Dedifferentiated amniotic fluid mesenchymal stem cell (primary cell): ENCODE measurements around the gene FMNL2.
"Not testable (repeated sequence)": the region's sequence is repeated elsewhere in the genome, so short reads cannot be mapped to it uniquely, and the experiment has no call there.

Experiments
- DNase-seq: peaks from one replicate; pipeline ENCODE4 v3.0.0-alpha.2; 2016; ENCODE audit errors: extremely low spot score

The FMNL2 gene

GRCh38 chr2:152522446-152522845, 187.5 kb downstream of the FMNL2 start:
- not testable (repeated sequence) for DNase-seq

- DNase-seq, result peak; percentile 29
Measured at GRCh38 chr2:152523091-152523490, 188.1 kb downstream of the FMNL2 start.

GRCh38 chr2:152525277-152525838, 190.4 kb downstream of the FMNL2 start:
- peak; percentile 16 for DNase-seq

DNA sequence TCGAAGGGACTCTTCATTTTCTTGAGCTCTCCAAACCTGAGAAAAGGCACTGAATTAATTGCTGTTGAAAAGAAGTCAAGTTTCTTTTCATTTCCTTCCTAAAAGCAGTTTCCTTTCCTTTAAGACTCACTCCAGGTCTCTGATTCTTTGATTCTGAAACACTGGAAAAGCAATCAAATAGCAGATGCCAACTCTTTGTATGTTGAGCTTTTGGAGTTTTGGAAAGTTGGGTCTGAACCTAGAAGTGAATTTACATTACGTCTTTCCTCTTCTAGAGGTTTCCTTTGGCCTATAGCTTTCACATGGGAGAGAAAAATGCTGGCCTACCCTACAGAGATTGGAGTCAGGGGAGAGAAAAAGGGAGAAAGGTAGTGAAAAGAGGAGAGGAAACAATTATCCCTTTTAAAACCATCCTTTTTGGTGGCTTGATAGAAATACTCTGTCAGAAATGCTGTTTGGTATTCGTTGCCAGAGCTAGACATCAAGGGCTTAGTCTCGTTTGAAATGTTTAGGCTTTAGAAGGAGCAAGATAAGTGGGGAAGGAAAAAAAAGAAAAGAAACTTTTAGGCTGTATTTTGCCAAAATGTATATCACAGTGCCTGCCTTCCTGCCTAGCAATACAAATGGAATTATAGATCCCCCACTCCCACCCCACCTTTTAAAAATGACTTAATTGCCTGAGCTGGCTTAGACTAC, 194.6 kb downstream of the FMNL2 start:
- DNase-seq, result no peak

DNA sequence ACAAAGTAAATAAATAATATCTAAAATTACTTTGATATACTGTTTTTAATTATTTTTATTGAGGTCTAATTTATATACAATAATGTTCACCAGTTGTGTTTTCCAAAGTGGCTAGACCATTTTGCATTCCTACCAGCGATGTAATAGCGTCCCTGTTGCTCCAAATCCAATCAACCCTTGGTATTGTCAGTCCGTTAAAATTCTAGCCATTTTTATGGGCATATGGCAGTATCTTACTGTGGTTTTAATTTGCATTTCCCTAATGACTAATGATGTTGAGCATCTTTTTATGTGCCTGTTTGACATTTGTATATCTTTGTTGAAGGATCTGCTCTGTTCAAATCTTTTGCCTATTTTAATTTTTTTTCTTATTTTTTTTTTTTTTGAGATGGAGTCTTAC, 197.3 kb downstream of the FMNL2 start:
- no peak for DNase-seq

DNA sequence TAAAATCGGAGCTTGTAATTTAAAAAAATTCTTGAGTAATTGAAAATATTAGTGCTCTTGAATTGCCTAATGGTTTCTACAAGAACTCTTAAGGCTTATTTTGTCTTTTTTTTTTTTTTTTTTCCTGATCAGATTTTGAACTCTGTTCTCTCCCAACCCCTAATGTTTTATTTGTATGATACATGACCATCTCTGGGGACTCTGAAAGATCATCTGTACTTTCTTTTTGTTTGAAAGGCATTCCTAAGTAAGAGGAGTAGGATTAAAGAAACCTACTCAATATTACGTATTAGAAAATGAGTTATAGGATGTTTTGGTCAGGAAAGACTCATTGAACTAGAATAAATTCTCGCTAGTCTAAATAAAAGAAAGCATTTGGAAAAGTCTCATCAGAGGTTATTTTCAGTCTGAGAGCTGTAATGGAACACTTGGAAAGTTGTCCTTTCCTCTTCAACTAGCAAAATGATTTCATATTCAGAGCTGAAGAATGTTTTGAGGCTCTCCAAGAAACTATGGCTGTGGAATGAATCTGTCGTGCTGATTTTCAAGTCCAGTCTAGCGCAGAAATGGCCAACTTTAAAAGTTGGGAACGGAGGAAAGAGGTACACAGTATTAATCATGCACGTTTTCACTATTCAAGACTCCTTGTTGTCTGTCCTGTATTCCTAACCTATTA, 199.6 kb downstream of the FMNL2 start:
- DNase-seq, result no peak

DNA sequence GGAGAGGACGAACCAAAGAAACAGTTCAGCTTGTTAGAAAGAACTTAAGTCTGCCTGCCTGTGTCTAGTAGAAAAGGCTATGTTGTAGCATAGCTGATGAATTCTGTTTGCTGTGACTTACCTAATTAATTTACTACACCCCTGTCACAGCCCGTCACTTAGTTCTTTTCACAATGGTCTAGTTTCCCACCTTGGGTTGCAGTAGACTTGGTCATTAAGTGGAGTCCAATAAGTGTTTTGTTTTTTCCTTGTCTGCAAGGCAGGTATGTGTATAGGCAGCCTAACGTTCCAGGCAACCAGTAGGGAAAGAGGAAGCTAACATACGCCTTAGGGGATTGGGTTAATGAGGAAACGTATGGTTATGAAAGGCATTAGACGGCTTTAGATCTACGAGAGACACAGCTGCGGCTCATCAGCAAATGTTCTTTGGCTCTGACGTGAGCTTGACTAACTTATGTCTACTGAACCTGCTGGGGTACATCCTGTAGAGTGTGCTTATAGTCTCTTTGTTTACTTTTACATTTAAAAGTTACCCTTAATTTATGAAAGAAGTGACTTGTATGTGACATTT, 202.2 kb downstream of the FMNL2 start:
- DNase-seq, result no peak

DNA sequence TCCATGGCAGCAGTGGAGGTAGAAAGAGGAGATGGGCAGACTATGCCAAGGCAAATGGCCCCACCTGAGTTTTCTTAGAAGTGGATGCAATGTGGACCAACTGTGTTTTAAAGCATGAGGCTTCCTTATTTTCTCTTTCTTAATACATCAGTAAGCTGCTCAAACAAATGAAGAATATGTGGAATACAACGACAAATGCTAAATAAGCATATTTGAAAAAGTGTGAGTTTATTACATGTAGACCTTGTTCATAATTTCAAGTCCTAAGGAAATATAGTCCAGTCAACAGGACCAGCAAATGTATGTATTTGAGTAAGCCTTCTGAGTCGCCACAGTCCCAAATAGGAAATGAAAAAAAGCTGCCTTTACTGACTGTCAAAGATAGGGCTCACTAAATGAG, 204.4 kb downstream of the FMNL2 start:
- DNase-seq, result no peak

- no peak for DNase-seq
Measured at GRCh38 chr2:152541712-152542111, 206.7 kb downstream of the FMNL2 start.

- DNase-seq, result no peak
Measured at GRCh38 chr2:152542337-152542994, 207.5 kb downstream of the FMNL2 start.

- DNase-seq, result peak; percentile 87
Measured at GRCh38 chr2:152542995-152543481, 208.1 kb downstream of the FMNL2 start.

GRCh38 chr2:152543717-152544116, 208.7 kb downstream of the FMNL2 start:
- no peak for DNase-seq

DNA sequence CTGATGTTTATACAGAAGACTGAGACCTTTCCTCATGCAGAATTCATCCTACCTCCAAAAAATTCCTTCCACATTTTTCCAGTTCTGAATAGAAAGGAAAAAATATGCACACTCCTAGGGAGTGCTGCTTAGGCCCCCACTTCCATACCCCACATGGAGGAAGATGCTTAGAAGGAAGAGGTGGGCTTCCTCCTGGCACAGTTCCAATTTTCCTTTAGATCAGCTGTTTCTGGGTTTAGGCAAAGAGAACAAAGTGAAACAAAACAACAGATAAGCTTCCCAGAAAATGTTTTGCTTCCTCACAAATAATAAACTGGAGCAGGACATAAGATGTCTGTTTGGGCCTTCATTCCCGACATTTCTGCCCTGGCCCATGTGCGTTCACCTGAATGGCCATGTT, 209.7 kb downstream of the FMNL2 start:
- DNase-seq, result no peak

DNA sequence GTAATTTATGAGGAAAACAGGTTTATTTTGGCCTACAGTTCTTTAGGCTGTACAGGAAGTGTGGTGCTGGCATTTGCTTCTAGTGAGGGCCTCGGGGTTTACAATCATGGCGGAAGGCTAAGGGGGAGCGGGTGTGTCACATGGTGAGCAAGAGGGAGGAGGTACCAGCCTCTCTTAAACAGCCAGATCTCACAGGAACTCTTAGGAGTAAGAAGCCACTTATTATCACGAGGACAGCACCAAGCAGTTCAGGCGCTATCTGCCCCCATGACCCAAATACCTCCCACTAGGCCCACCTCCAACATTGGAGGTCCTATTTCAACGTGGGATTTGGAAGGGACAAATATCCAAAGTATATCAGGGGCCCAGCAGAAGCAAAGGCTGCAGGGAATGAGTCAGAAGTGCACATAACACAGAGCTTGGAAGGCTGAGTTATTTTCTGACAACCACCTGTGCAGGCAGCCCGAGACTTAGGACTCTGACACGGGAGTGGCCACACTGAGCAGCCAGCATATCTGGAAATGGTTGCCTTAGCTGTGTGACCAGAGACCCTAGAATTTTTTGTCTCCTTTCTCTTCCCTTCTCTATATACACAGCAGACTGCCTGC, 211.4 kb downstream of the FMNL2 start:
- no peak for DNase-seq

DNA sequence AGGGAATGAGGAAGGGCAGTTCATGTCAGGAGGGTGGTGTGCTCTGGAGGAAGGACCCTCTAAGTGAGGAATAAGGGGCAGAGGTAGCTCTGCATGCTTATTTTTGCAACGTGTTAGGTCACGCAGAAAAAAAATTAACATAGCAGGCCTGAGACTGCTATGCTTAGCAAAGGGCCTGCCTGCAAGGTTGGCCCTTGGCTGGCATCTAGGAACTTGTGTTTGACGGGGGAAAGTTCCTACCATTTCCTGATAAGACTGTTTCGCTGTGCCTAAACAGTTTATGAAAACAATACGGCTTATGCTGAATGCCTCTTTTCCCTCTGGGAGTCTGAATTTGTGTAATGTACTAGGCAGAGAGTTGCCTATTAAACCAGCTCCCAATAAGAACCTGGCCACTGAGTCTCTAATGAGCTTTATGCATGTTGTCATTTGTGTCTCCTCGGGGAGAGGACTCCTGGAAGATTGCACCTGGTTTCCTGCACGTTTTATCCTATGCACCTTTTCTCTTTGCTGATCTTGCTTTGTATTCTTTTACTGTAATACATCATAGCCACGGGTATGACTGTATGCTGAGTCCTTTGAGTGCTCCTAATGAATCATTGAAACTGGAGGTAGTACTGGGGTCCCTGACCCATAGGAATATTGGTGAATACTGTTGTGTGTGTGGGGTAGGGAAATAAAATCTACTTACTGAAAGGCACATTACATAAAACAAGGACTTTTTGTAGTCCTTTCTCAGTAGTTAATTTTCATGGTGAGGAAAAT, 213.3 kb downstream of the FMNL2 start:
- DNase-seq, result no peak

GRCh38 chr2:152548996-152549395, 214.0 kb downstream of the FMNL2 start:
- no peak for DNase-seq

DNA sequence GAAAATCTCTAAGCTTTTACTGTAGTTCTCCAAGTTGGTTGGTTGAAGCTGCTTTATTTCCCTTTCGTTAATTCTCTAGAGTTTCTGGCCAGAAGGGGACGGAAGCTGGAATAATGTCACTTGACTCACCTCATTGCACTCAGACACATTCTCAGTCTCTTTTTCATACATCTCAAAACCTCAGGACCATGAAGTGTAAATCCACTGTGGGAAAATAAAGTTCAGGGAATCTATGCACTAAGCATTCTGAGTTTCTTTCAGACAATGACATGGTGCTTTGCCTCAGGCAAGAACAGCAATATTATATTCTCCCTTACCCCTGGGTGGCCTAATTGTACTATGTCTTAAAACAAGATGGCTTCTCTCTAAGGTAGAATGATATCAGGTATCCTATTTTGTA, 214.4 kb downstream of the FMNL2 start:
- DNase-seq, result no peak

- no peak for DNase-seq
Measured at GRCh38 chr2:152550386-152550785, 215.4 kb downstream of the FMNL2 start.

- no peak for DNase-seq
Measured at GRCh38 chr2:152552888-152553287, 217.9 kb downstream of the FMNL2 start.

DNA sequence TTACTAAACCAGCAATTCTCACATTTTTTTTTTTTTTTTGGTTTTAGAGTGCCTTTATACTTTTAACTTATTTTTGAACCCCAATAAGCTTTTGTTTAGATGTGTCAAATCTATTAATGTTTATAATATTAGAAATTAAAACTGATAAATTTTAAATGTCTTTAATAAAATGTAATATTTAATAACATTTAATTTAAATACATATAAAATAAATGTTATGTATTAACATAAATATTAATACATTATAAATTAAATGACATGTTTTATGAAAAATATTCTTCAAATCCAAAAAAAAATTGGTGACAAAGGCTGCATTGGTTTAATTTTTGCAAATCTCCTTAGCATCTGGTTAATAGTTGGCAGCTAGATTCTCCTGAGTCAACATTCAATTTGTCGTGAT, 218.5 kb downstream of the FMNL2 start:
- DNase-seq, result no peak

GRCh38 chr2:152555048-152555447, 220.1 kb downstream of the FMNL2 start:
- no peak for DNase-seq
